ENCODE data around the gene KRTAP10-3.

GRCh38 chr21:44558695-44559094 lies at the start of gene KRTAP10-3:
- TF ChIP-seq CTCF (conservative IDR thresholded peaks at IDR 0.05; ENCODE audit: low read depth, low read length) (no peak), EZH2 (IDR thresholded peaks at IDR 0.05; ENCODE audit: low read length, unreplicated experiment) (no peak)

Data from PC-3 (cell line).